ENCODE data around the gene RAPGEF1.

Gene RAPGEF1

GRCh38 chr9:131776036-131776435, 36.2 kb upstream of the RAPGEF1 start:
- TF ChIP-seq CTCF (IDR thresholded peaks at IDR 0.05; ENCODE audit: insufficient read depth, low read length, missing control alignments): no peak
- CTCF ChIA-PET: interaction anchor here (1.8 kb wide), 1 partner anchor 460 kb away, joined by 4 read pairs; no protein-coding TSS in a partner anchor

GRCh38 chr9:131774636-131775035, 34.8 kb upstream of the RAPGEF1 start:
- ChIA-PET CTCF (interaction anchor here (1.0 to 1.8 kb wide), 2 partner anchors 10 to 461 kb away, joined by 4 read pairs; no protein-coding TSS in a partner anchor), POLR2A (no interaction called here)
- DNase-seq (ENCODE audit: low read depth, low spot score): no peak
- no peak overlapping the region for H3K4me3 ChIP-seq (ENCODE audit: low read depth, low read length)
- TF ChIP-seq CTCF (IDR thresholded peaks at IDR 0.05; ENCODE audit: insufficient read depth, low read length, missing control alignments): no peak

More at GRCh38 chr9:131776036-131776435, 36.2 kb upstream of the RAPGEF1 start:
- no peak for DNase-seq (ENCODE audit: low read depth, low spot score)
- POLR2A ChIA-PET: no interaction called here
- no peak overlapping the region for H3K4me3 ChIP-seq (ENCODE audit: low read depth, low read length)

- ChIA-PET POLR2A (no interaction called here), CTCF (interaction anchor here (1.0 kb wide), 1 partner anchor 9 kb away, joined by 4 read pairs; no protein-coding TSS in a partner anchor)
- TF ChIP-seq CTCF (IDR thresholded peaks at IDR 0.05; ENCODE audit: insufficient read depth, low read length, missing control alignments): no peak
- no peak overlapping the region for H3K4me3 ChIP-seq (ENCODE audit: low read depth, low read length)
- no peak for DNase-seq (ENCODE audit: low read depth, low spot score)
Observed at GRCh38 chr9:131773911-131774379, 34.1 kb upstream of the RAPGEF1 start.

- H3K4me3 ChIP-seq (ENCODE audit: low read depth, low read length): no peak overlapping the region
- POLR2A ChIA-PET: no interaction called here
- TF ChIP-seq CTCF (IDR thresholded peaks at IDR 0.05; ENCODE audit: insufficient read depth, low read length, missing control alignments): no peak
- no peak for DNase-seq (ENCODE audit: low read depth, low spot score)
- CTCF ChIA-PET: interaction anchor here (0.6 to 2.4 kb wide), 2 partner anchors 10 to 462 kb away, joined by 3 to 9 read pairs; no protein-coding TSS in a partner anchor
Observed at GRCh38 chr9:131772940-131773339, 33.1 kb upstream of the RAPGEF1 start.

GRCh38 chr9:131771646-131772045, 31.8 kb upstream of the RAPGEF1 start:
- ChIA-PET POLR2A (no interaction called here), CTCF (interaction anchor here (2.4 kb wide), 1 partner anchor 9 kb away, joined by 9 read pairs; no protein-coding TSS in a partner anchor)
- no peak for TF ChIP-seq CTCF (IDR thresholded peaks at IDR 0.05; ENCODE audit: insufficient read depth, low read length, missing control alignments)
- DNase-seq (ENCODE audit: low read depth, low spot score): no peak
- H3K4me3 ChIP-seq (ENCODE audit: low read depth, low read length): no peak overlapping the region

GRCh38 chr9:131769361-131769760, 29.5 kb upstream of the RAPGEF1 start:
- CTCF ChIA-PET: interaction anchor here (0.8 to 18.0 kb wide), 4 partner anchors 467 to 500 kb away, joined by 3 to 370 read pairs (median 6); no protein-coding TSS in a partner anchor
- no peak for TF ChIP-seq CTCF (IDR thresholded peaks at IDR 0.05; ENCODE audit: insufficient read depth, low read length, missing control alignments)
- no peak for DNase-seq (ENCODE audit: low read depth, low spot score)
- POLR2A ChIA-PET: no interaction called here
- no peak overlapping the region for H3K4me3 ChIP-seq (ENCODE audit: low read depth, low read length)
